GM19452 (cell line): ENCODE data around the gene PLEKHG3.

Source experiments
- ATAC-seq: cut with Tn5 transposase; IDR thresholded peaks from one replicate; pipeline ENCODE4 v1.9.1; 2021; ENCODE audit not compliant: unreplicated experiment

PLEKHG3 gene

DNA sequence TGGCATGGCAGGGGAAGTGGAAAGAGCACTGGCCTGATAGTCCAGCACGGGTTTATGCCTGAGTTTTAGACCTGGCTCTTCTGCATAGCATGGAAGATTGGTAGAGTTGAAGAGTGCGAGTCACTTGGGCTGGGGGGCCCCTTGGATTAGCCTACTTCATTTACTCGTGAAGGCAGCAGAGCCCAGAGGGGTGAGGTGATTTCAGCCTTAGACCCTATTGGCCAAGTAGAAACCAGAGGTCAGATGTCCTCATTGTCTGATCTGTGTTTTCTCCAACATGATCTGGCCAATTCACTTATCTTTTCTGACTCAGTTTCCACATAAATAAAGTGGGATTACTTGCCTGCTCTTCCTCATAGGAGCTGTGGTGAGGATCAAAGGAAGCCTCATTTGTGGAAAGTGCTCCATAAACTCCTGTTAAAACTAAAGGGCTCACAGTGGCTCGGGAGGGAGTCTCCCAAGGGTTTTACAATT lies 1.9 kb downstream of the PLEKHG3 start:
- no peak for ATAC-seq

DNA sequence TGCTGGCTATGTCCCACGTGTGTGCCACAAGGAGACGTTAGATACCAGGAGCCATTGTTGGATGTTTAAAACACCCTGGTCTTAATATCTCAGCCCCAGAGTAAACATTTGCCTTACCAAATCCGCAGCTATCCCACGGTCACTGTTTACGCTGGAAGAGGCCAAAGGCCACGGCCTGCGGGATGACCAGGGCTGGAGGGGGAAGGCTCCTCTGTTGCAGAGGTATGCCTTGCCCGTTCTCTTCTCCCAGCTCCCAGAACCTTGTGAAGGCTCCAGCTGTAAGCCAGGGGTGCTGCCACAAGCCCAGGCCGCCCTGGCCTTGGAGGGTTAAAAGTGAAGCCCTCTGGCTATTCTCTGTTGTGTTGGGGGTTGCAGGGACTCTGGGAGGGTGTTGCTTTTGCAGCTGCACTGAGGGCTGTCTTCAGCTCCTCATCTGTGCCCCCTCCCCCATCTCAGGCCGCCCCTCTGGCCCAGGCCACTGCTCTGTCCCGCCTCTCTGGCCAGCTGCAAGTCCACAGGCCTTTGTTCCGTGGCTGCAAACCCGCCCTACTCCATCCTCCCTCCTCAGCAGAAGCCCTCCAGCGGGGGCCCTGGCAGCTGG lies 2.5 kb downstream of the PLEKHG3 start:
- ATAC-seq = no peak

DNA sequence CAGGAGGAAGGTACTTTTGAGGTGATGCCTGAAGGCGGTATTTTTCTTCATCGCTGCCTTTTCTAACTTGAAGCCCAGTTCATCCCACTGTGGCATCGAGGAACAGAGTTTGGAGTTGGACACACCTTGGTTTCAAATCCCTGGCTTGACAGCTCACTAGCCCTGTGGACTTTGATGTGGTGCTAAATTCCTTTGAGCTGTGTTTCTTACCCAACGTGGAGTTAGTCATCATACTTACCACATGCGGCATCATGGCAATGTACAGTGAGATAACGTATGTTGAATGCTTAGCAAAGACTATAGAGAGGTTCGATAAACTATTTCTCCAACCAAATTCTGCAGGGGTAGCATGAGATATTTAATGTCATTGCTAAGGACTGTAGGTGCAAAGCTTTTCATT lies 3.4 kb downstream of the PLEKHG3 start:
- no peak for ATAC-seq

DNA sequence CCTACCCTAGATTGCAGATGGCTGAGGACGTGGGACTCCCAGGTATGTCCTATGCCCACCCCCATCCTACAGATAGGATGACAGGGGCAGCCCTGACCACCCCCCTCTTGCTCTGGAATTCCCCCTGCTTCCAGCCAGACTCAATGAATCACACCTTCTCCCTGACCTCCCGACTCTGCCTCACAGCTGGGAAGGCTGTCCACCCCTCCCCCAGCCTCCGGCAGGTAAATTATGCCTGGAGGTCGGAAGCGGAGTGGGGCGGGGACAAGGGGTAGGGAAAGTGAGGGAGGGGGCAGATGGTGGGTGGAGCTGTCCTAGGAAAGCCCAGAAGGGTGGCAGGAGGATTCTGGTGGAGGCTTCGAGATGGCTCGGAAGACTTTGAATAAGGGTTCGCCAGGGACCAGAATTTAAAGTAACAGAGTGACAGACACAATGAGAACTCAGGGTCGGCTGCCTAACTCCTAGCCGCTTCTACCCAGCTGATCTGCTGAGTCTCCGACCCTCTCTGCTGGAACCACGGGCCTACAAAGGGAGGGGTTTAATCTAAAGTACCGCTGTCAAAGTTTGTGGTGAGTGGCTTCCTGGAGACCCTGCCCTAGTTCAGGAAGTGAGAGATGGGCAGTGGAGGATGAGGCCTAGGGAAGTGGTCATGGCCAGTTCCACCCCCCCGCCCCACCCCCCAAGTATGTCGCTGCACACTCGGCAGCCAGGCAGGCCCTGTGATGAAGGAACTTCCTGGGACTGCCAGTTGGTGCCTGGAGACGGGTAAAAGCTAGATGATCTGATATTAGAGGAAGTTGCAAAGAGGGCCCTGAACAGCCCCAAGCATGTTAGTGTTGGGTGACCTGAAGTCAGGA lies 4.2 kb downstream of the PLEKHG3 start:
- ATAC-seq = no peak

DNA sequence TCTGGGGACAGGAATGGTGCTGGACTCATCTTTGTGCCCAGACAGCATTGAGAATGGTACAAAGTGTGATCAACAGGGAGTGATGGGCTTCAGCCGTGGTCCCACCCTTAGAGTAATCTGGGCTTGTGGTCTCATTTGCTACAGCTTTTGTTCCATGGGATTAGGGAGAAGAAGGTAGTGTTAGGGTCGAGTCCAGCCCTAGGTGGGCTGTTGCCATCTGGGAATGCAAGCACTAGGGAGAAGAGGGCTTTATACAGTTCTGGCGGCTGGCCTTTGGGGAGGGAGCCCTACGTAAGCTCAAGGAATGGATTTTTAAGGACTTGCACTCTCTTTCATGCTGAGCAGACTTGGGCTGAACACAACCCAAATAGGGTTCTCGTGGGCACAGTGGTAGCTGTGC lies 4.9 kb downstream of the PLEKHG3 start:
- ATAC-seq = no peak

DNA sequence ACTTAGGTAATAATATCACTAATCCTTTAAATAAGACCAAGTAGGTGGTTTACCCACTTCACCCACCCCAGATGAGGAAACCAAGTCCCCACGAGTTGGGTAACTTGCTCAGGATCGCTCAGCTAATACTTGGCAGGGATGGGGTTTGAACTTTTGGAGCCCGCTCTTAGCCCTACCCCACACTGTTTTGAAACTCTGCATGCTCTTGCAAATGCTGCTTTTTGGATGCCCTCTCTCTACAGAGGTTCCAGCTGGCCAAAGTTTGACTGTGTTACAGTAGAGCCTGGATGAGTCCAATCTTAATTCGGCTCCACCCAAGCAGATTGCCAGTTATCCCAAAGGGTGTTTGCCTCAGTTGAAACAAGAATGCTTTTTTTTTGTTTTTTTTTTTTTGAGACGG lies 6.8 kb downstream of the PLEKHG3 start:
- no peak for ATAC-seq

DNA sequence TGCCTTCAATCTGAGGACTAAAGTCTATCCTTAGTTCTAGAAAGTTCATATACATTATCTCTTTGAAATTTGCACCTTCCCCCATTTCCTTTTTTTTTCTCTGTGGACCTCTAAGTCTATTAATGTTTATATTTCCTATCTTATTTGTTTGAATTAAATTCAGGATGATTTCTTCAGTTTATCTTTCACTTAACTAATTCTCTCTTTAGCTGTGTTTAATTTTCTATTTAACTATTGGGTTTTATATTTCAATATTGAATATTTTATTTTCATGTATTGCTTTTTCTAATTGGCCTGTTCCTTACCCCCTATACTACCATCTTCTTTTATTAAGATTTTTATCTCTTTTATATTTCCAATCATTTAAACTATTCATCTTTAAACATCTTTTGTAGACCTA lies 9.5 kb downstream of the PLEKHG3 start:
- no peak for ATAC-seq

DNA sequence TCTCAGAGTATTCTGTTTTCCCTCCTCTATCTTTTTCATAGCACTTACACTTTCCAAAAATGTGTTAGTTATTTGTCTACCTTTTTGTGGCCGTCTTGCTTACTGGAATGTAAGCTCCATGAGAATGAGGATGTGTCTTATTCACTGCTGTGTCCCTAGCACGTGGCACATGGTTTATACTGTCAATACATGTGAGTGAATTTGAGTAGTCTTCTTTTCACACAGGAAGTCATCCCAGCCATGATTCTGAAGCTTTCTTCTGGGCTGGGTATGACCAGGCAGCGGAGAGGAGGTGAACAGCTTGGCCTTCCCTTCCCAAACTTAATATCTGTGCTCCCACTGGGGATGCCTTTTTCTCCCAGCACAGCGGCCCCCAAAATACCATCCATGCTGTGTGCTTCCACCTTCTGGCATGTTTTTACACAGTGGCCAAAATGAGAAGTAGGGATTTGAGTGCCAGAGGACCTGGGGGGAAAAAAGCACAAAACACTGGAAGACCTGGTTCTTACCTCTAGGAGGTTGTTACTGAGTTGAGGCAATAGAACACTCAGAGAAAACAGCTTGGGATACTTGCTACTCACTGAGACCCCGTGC lies 10.3 kb downstream of the PLEKHG3 start:
- ATAC-seq = no peak

DNA sequence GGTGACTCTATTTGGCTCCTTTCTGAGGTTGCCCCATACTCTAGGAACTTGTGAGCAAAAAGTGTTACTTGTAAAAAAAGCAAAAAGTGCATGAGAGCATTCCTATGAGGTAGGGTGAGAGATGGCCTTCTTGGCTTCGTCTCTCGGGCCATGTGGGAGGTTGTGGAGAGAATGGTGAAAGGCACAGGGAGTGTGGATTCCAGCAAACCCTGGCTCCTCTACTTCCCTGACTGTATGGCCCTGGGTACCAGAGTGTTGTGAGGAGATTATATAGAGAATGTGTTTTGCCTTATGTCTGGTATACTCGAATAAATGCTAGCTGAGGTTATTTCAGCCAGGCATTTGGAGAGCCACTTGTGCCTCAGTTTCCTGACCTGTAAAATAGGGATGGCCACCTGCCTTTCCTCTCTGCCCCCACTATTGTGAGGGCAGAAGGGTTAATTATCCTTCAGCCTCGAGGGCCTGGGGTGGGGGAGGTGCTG lies 11.0 kb downstream of the PLEKHG3 start:
- no peak for ATAC-seq

DNA sequence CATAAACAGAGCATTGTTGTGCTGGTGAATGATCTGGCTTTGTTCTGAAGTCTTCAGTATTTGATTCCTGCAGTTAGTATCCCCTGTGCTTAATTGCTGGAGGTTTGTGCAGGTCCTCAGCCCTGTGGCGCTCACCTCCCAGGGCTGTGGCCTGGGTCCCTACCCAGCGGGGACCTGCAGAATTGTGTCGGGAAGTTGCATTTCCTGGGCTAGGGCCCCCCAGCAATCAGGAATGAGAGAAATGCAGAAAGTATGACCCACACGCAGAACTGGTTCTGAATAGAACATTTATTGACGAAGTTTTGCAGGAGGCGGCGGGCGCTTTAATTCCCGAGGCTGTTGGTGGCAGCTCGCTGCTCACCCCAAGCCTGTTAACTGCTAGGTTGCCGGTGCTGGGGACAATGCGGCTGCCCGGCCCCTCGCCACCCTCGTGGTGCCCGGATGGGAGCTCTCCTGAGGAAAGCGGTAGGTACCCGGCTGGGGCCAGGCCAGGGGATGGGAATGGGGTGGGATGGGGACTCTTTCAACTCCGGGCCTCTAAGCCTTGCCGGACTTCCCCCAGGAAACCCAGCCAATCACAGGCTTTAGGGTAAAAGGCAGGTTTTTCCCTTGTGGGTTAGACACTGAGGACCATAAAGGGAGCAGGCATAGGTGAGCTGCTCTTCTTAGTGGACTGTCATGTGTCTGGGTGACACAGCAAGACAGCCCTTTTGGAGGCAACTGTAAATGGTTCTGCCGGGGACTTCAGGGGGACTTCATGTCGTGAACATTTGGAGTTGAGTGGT lies 11.6 kb downstream of the PLEKHG3 start:
- no peak for ATAC-seq

DNA sequence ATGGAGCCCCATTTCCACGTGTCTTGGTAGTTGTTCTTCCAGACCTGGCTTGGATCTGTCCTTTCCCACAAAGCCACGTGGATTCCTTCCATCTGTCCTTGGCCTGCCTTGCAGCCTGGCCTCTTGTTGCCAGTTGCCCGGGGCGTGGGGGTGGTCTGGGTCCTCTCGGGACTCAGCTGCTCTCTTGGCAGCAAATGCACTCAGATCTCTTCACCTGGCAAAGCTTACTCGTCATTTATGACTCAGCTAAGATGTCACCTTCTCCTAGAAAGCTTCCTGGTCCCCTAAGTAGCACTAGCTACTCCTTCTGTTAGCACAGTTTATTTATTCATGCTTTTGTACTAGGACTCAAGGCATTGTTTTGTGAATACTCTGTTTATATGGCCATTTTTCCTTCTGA lies 13.6 kb downstream of the PLEKHG3 start:
- ATAC-seq = no peak

DNA sequence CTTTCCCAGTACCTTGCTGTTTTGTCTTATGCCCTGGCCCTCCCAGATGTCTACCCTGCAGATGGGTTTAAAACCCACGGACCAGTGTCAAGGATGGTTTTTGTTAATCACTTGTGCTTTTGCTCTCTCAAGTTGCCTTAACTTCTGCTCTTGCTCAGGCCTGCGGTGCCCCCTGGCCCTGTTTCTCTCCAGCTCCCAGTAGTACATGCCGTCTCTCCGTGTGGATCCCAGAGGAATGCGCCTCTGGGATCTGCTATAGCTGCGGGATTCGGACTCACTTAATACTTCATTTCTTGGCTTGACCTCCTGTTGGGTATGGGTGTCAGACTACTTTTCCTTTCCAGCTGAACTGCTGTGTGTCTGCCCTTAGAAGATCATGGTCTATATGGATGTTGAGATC lies 14.5 kb downstream of the PLEKHG3 start:
- no peak for ATAC-seq

DNA sequence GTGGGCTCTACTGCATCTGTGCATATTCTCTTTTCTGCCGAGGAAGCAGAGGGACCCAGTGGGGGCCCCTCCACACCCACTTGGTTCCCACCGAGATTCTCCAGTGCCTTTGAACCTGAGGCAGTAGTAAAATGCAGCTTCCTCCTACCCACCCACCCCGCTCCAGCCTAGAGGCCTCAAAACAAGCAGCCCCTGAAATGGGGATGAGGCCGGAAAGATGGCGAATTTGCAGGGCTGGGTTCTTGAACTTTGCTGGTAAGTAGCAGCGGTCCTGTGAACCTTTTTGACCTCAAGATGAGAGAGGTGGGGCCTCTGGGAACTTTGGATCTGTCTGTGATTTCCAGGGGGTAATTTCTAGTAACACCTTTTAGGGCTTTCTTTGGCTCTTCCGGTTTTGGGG lies 15.4 kb downstream of the PLEKHG3 start:
- ATAC-seq = no peak

DNA sequence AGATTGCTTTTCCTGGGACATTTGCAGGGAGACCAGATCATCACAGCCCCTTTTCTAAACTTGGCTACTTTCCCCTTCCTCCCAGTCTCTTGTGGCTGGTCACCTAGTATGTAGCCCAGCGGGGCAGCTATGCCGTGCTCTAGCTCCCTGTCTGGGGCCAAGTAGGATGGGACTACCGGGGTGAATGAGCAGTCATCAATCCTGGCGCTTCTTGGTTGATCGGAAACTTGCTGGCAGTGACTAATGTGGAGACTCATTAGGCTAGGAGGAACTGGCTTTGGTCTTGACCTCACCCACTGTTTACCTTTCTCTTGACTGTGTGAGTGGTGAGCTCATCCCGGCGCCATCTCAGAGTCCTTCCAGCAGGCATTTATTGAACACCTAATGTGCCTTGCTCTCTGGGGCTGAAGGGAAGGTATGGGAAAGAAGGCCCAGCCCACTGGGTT lies 15.9 kb downstream of the PLEKHG3 start:
- no peak for ATAC-seq

DNA sequence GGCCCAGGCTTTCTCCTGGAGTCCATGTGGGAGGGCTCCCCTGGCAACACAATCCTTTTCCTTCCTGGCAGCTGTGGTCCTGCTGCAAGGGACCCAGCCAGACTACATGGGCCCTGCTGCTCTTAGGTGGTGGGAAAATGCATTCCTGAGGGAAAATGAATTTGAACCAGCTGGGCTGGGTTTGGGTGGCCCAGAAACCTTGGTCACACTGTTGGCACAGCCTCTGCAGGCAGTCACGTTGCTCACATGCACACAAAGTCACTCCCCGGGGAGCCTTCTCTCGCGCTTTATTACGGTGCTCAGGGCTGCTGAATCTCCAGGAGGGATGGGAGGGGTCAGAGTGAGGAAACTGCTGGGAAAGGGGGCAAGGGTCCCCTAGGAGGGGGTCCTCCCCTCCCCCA lies 17.2 kb downstream of the PLEKHG3 start:
- no peak for ATAC-seq

DNA sequence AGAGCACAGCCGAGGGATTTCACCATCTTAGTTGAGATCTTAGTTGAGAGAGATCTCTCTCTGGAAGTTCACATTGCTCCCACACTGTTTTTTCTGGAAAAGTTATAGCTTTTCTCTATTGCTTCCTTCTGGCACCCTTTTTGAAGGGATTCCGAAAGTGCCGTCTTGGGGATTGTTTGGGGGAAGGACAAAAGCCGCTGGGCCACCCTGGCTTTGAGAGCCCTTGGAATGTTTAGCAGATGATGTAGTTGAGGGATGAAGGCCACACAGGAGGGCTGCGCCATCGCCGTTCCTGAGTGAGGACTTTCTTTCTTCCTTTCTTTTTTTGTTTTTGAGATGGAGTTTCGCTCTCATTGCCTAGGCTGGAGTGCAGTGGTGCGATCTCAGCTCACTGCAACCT lies 17.7 kb downstream of the PLEKHG3 start:
- no peak for ATAC-seq

DNA sequence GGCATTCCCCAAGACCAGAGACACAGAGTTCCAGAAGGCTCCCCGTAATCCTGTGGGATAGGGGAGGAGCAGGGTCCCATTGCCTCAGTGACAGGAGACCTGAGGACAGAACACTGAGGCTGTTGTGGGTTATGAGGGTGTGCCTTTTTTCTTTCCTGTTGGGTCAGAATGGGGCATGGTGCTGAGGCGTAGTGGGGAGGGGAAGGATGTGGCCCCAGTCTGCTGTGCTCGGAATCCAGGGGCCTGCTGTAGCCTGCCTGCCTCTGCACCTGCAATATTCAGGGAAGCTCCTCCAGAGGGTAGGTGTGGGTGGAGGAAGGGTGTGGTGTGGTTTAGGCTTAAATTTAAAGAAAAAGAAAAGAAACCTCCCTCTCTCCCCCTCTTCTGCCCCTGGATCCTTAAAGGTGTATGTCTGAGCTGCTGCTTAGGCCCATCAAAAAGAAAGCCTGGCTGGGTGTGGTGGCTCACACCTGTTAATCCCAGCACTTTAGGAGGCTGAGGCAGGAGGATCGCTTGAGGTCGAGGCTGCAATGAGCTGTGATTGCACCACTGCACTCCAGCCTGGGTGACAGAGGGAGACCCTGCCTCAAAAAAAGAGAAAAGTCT lies 18.7 kb downstream of the PLEKHG3 start:
- ATAC-seq = no peak

DNA sequence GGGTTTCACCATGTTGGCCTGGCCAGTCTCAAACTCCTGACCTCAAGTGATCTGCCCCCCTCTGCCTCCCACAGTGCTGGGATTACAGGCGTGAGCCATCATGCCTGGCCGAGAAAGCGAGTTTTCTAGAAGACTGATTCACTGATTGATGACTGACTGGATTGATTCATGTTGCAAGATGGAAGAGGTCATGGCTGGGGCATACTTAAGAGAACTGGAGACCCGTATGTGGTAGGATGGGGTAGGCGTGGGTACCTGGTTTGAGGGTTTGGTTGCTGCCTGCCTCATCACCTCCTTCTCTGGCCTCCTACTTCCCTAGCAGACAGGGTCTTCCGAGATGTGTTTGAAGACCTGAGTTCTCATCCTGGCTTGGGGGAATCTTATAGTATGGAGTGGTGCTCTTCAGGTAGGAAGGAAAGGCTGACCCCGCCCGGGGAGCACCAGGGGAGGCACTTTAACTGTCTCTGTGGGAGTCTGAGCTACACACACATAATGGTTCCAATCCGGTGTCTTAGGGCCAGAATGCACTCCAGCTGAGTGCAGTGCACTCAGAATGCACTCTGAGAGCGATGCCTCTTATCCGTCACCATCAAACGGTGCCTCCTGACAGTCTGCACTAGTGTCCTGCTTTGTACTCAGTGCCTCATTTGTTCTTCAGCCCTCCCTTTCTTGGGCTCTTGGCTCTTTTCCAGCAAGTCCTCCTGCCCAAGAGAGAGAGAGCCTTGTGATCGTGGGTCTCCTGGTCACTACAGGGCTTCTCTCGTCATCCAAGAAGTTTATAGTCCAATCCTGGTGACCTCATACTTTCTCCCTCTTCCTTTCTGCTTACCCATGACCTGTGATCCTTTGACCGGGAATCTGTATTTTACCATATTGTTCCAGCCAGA lies 19.7 kb downstream of the PLEKHG3 start:
- no peak for ATAC-seq

DNA sequence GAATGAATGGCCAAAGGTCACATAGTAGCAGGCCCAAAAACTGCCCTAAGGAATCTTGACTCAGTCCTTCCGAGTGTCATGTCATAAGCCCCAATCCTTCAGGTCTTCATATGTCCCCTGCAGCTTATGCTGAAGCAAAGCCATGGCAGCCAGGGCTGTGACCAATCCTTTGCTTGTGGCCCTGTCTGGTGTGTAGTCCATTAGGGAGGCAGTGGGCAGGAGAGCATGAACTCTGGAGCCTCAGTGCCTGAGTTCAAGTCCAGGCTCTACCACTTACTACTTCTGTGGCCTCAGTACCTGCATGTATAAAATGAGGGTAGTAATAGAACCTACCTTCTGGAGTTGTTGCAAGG lies 20.3 kb downstream of the PLEKHG3 start:
- no peak for ATAC-seq

DNA sequence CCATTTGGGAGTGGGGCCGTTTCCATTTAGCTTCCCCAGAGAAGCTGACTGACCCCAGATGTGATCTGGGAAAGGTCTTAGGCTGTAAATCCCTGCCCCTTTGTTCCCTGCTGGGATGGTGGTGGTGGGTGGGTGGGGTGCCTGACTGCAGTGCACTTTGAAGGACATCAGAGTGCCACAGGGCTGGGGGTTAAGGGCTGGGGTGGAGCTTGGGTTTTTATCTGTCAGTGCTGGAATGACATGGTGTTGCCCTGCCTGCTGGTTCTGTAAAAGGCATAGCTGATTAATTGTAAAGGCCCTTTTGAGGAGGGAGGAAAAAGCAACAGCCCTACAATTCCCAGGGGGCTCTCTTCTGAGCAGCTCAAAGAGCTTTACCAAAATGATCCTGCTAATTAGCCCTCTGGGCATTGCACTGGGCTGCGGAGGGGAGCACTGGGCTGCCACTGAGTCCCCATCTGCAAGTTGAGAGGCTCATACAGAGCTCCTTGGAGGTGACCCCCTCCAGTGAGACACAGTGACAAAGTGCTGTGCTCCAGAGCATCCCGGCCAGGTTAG lies 21.1 kb downstream of the PLEKHG3 start:
- ATAC-seq = no peak
